Measurements from ENCODE around the gene LEFTY2.

DNA sequence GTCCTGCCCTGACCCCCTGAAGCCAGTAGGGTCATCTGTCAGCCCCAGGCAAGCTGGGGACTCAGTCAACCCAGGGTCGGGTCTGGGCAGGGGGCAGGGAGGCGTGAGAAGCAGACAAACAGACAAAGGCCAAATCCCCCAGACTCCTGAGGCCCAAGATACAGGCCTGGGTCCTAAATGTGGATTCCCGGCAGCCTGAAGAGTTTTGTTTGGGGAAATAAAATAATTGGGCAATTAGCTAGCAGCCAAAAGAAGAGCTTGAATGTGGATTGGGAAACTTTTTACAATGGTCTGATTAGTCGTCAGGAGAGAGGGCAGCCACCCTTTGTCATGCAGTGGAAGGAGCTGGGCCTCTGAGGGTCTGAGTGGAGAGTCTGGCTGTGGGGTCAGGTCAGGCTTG is 4.5 kb upstream of the LEFTY2 start:
- TF ChIP-seq, protein P1, sequence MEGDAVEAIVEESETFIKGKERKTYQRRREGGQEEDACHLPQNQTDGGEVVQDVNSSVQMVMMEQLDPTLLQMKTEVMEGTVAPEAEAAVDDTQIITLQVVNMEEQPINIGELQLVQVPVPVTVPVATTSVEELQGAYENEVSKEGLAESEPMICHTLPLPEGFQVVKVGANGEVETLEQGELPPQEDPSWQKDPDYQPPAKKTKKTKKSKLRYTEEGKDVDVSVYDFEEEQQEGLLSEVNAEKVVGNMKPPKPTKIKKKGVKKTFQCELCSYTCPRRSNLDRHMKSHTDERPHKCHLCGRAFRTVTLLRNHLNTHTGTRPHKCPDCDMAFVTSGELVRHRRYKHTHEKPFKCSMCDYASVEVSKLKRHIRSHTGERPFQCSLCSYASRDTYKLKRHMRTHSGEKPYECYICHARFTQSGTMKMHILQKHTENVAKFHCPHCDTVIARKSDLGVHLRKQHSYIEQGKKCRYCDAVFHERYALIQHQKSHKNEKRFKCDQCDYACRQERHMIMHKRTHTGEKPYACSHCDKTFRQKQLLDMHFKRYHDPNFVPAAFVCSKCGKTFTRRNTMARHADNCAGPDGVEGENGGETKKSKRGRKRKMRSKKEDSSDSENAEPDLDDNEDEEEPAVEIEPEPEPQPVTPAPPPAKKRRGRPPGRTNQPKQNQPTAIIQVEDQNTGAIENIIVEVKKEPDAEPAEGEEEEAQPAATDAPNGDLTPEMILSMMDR (IDR thresholded peaks at IDR 0.05; ENCODE audit: insufficient read depth, low read length, poor library complexity, severe bottlenecking) = no peak
- TF ChIP-seq EZH2phosphoT487 (conservative IDR thresholded peaks at IDR 0.05; ENCODE audit: low read length) = no peak

All from SU-DHL-6 (cell line).